ENCODE measurements around the gene NPC1L1.
"Not testable (repeated sequence)": the region's sequence is repeated elsewhere in the genome, so short reads cannot be mapped to it uniquely, and the experiment has no call there.

NPC1L1 gene

GRCh38 chr7:44565097-44565794 is 24.1 kb upstream of the NPC1L1 start:
- peak; percentile 51 for DNase-seq (ENCODE audit: low read depth)

GRCh38 chr7:44564606-44565005 is 23.5 kb upstream of the NPC1L1 start:
- DNase-seq (ENCODE audit: low read depth): no peak

GRCh38 chr7:44563171-44563679 is 22.1 kb upstream of the NPC1L1 start:
- DNase-seq (ENCODE audit: low read depth): no peak

DNA sequence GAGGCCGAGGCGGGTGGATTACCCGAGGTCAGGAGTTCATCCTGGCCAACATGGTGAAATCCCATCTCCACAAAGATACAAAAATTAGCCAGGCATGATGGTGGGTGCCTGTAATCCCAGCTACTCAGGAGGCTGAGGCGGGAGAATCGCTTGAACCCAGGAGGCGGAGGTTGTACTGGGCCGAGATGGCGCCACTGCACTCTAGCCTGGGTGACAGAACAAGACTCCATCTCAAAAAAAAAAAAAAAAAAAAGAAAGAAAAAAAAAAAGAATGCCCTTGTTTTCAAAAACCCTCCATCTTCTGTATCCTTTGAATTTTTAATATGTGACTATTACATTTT is 21.5 kb upstream of the NPC1L1 start:
- not testable (repeated sequence) for DNase-seq (ENCODE audit: low read depth)

DNA sequence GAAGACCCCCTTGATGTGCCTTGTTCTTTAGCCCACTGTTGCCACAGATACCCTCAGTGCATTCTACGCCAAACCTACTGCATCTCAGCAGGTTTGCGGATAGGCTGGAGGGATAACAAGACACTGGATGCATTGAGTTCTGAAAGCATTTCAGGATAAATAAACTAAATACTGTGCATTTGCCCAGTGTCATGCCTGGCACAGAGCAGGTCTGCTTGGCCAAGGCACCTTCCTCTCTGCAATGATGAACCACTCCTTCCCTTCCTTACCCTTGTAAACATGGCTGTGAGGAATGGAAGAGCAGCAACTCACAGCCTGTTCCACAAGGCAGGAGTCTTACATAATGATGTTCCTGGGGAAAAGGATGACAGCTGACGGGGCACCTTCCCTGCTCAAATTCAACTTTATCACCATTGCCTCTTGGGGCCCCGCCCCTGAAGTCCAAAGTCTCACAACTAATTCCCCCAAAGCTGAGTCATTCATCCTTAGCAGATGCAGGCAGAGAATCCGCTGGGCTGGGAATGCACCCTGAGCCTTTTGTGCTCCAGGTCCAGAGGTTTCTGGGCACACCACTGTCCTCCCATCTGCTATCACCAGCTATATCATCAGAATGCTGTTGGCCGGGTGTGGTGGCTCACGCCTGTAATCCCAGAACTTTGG is 21.0 kb upstream of the NPC1L1 start:
- DNase-seq (ENCODE audit: low read depth): no peak

- DNase-seq (ENCODE audit: low read depth): no peak
Measured at GRCh38 chr7:44561481-44561880, 20.4 kb upstream of the NPC1L1 start.

DNA sequence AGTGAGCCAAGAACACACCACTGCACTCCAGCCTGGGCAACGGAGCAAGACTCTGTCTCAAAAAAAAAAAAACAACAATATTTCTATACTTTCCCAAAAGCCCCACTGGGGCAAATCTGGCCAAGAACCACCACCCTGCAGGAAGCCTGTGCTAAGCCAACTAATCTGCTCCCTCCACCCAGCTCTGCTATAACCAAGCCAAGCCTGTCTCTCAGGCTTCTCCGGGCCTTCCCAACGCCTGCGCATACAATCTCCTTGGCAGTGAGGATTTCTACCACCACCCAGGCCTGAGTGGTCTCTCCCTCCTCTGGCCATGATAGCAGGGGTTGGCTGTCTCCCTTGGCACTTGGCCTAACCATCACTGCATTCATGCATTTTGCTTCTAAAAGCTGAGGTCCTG is 18.4 kb upstream of the NPC1L1 start:
- DNase-seq (ENCODE audit: low read depth): no peak

GRCh38 chr7:44557485-44557884 is 16.4 kb upstream of the NPC1L1 start:
- no peak for DNase-seq (ENCODE audit: low read depth)

- DNase-seq (ENCODE audit: low read depth): no peak
Measured at GRCh38 chr7:44555350-44555749, 14.2 kb upstream of the NPC1L1 start.

DNA sequence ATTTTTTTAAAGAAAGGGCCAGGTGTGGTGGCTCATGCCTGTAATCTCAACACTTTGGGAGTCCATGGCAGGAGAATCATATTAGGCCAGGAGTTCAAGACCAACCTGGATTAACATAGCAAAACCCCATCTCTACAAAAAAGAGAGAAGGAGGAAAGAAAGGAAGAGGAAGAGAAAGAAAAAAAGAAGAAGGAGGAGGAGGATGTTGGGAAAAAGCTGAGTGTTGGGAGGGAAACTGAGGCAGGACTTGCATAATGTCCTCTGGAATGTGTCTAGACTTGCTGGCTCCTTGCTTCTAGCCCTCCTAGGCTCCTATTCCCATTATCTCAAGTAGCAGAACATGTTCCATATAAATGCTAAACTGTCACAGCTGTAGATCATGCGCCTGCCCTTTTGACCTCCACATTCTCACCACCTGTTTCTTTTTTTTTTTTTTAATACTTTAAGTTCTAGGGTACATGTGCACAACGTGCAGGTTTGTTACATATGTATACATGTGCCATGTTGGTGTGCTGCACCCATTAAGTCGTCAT is 11.4 kb upstream of the NPC1L1 start:
- DNase-seq (ENCODE audit: low read depth): not testable (repeated sequence)

- DNase-seq (ENCODE audit: low read depth): no peak
Measured at GRCh38 chr7:44549457-44549856, 8.3 kb upstream of the NPC1L1 start.

- no peak for DNase-seq (ENCODE audit: low read depth)
Measured at GRCh38 chr7:44548893-44549292, 7.8 kb upstream of the NPC1L1 start.

GRCh38 chr7:44547536-44548231 is 6.6 kb upstream of the NPC1L1 start:
- no peak for DNase-seq (ENCODE audit: low read depth)

- no peak for DNase-seq (ENCODE audit: low read depth)
Measured at GRCh38 chr7:44541876-44542610, 913 bp upstream of the NPC1L1 start.

DNA sequence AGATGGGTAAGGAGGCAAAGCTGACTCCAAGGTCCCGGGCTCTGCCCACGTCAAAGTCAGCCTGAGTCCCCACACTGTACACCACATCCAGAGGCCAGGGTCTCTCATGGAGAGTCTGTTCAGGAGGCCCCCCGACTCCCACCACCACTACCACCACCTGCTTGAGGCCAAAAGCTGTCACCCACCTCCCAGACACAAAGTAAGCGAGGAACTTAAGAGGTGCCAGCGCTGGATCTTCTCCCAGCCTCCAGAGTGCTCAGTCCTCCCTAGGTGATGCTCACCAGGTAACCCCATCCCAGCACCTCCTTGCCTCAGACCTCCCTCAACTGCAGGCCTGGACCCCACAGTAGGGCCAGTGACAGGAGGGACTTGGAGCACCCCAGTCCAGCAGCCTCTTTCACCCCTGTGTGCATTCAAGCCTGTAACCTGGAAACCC is 520 bp downstream of the NPC1L1 start:
- DNase-seq (ENCODE audit: low read depth): no peak

DNA sequence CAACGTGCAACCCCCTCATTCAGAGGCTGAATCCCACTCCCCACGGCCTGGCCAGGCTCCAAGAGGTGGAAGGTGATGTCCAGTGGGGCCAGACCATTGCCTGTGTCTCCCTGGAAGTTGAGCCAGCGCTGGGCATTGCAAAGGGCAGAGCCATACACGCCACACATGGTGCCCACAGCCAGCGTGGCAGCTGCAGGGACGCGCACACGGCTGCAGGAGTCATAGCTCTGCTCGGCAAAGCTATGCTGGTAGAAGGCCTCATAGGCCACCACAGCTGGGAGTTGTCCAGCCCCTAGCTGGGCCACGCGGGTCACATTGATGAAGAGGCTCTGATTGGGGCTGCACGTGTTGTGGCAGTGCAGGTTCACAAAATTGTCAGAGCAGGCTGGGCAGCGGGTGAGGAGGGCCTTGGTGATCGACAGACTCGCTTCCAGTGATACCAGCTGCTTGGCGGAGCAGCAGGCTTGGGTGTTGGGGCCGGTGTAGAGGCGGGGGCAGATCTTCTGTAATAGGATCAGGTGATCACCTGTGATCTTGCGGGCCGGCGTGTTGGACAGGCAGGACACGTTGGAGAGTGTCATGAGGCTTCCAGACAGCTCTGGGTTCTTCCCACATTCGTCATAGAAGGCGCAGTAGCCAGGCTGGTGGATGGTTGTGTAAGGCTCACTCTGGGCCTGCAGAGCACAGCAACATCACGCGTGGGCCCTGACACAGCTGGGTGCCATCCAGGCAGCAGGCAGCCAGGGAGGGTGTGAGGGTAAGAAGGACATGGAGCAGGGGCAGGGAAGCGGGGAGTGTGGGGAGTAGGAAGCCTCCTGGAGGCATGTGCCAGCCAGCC is 1.2 kb downstream of the NPC1L1 start:
- DNase-seq (ENCODE audit: low read depth): no peak

- DNase-seq (ENCODE audit: low read depth): no peak
Measured at GRCh38 chr7:44538798-44539668, 2.1 kb downstream of the NPC1L1 start.

- no peak for DNase-seq (ENCODE audit: low read depth)
Measured at GRCh38 chr7:44538093-44538797, 2.9 kb downstream of the NPC1L1 start.

- no peak for DNase-seq (ENCODE audit: low read depth)
Measured at GRCh38 chr7:44537442-44537841, 3.7 kb downstream of the NPC1L1 start.

All from T follicular helper cell (primary cell).